Natural killer cell (primary cell): ENCODE data around the gene N4BP2. TPM values are rescaled to one million over a fixed set of nuclear protein-coding genes. Genes with fewer than 3 reads are reported as not detected.
A peak's percentile ranks its signal among the peaks of the same experiment; 100 is the strongest.
"Not testable (repeated sequence)": the region's sequence is repeated elsewhere in the genome, so short reads cannot be mapped to it uniquely, and the experiment has no call there.

Experiments
- ATAC-seq, 3 donors: fragments of 150-1000 bp in 2 of 3; fragments of 200-7000 bp in 1 of 3; cut with Tn5 transposase; 1 replicate in 1 of 3; 2 replicates in 2 of 3; pipeline ENCODE4 v1.10.0; 2021; ENCODE audit warnings: mild to moderate bottlenecking in 2 of 3, moderate library complexity in 2 of 3
- DNase-seq, 2 donors: peaks; one replicate each; pipeline versions ENCODE4 v3.0.0 to v3.0.0-alpha.2; 2013 to 2021; ENCODE audit warnings: mixed read lengths in 1 of 2
- H3K27ac ChIP-seq: one replicate; pipeline ENCODE4 v1.5.1; 2013; ENCODE audit warnings: mild to moderate bottlenecking, low read length
- H3K27me3 ChIP-seq: one replicate; pipeline ENCODE4 v1.6.1; 2013; ENCODE audit warnings: low read length; ENCODE audit not compliant: control insufficient read depth, insufficient read depth
- H3K36me3 ChIP-seq: one replicate; pipeline ENCODE4 v1.6.1; 2013; ENCODE audit warnings: low read length; ENCODE audit not compliant: control insufficient read depth, insufficient read depth
- H3K4me1 ChIP-seq: one replicate; pipeline ENCODE4 v1.6.1; 2013; ENCODE audit warnings: low read length; ENCODE audit not compliant: control insufficient read depth, insufficient read depth
- H3K4me3 ChIP-seq: one replicate; pipeline ENCODE4 v1.5.1; 2013; ENCODE audit warnings: low read length
- H3K9me3 ChIP-seq: one replicate; pipeline ENCODE4 v1.6.1; 2013; ENCODE audit warnings: low read length; ENCODE audit not compliant: control insufficient read depth, insufficient read depth
- H3K27ac Mint-ChIP-seq, 2 donors: one replicate each; pipeline ENCODE4 v1.8.0; 2022; ENCODE audit warnings: mild to moderate bottlenecking in 2 of 2, mixed read lengths in 2 of 2, moderate library complexity in 1 of 2
- H3K27me3 Mint-ChIP-seq, 2 donors: one replicate each; pipeline ENCODE4 v1.8.0; 2022; ENCODE audit warnings: low read depth in 2 of 2, mixed read lengths in 2 of 2
- H3K36me3 Mint-ChIP-seq: one replicate; pipeline ENCODE4 v1.8.0; 2022; ENCODE audit warnings: mixed read lengths
- H3K4me1 Mint-ChIP-seq, 2 donors: one replicate each; pipeline ENCODE4 v1.8.0; 2022; ENCODE audit warnings: mixed read lengths in 2 of 2
- H3K4me3 Mint-ChIP-seq: one replicate; pipeline ENCODE4 v1.8.0; 2022; ENCODE audit warnings: mild to moderate bottlenecking, moderate library complexity, mixed read lengths
- H3K9me3 Mint-ChIP-seq, 2 donors: one replicate each; pipeline ENCODE4 v1.8.0; 2022; ENCODE audit warnings: mixed read lengths in 2 of 2
- WGBS: methylation state at CpG from one replicate; pipeline ENCODE4 v1.1.7; 2013; ENCODE audit warnings: missing lambda C conversion rate; ENCODE audit not compliant: insufficient coverage; 5-methylcytosine and 5-hydroxymethylcytosine counted together
- intact Hi-C: fragments of 100-400 bp; cut with micrococcal nuclease; formaldehyde crosslinking; loops from one replicate; pipeline ENCODE4 v1.14.2; 2022
- total RNA-seq, 4 donors: library from RNA; stranded (reverse); fragments of 120-200 nt in 1 of 4; gene quantifications; one replicate each; pipeline versions ENCODE4 v1.2.3 to v1.2.4, GENCODE V29; 2013 to 2022
- TF ChIP-seq, protein P1 (sequence below): fragments of 200-600 bp; IDR thresholded peaks from one replicate; pipeline ENCODE4 v1.8.0; 2022; ENCODE audit warnings: antibody characterized with exemption

The N4BP2 gene
- total RNA-seq = 10 to 100 TPM; 16.4 to 22.4 (median 17.5) TPM
- 26.2 TPM for total RNA-seq (2013)

DNA sequence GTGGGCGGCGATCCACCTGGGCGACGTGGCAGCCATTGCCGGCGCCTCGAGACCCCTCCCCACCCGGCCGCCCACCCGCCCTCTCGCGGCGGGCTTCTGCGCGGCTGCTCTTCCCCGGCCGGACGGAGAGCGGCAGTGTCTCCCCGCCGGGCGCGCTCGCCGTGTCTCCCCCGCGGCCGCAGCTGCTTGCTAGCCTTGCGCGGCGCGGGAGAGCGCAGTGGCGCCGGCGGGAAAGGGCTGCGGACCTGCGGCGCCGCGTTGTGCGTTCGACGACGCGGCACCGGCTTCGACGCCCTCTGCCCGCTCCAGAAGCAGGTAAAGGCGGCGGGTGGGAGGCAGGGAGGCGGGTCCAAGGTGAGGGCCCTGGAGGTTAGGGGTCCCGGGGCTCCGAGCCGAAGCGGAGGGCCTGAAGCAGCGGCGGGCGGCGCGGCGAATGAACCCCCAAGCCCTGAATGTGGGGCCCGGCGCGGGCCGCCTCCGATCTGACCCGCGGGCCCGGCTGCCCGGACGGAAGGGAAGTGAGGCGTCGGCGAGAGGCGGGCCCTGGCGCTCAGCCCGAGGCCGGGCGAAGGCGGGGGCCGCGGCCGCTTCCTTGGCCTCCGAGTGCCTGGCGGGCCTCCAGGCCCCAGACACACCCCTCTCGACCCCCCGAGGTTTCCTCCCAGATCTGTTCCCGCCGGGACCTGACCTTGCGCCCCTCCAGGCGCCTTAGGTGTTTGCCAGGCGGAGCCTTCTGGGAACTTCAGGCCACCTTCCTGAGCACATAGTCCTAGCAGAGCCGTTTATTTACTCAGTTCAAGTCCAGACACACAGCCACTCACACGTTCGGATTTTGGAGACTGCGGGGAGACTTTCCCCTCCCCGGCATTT lies at the start of gene N4BP2:
Gene N4BP2, plus strand, starts transcription at position 135 of the 870 bp plus-strand sequence. CDS start 40,491 bp downstream, outside the sequence.
- under 1% methylated on average over 99 of the region's 99 CpGs for WGBS
- peak; percentile 65 to 81 (median 76) for ATAC-seq

DNA sequence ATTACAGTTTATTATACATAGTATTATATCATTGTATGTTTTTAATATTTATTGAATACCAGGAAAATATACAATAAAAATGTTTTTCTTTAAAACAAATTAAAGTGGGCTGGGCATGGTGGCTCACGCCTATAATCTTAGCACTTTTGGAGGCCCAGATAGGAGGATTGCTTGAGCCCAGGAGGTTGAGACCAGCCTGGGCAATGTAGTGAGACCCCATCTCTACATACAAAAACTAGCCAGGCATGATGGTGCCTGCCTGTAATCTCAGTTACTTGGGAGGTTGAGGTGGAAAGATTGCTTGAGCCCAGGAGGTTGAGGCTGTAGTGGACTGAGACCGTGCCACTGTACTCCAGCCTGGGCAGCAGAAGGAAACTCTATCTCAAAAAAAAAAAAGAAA lies 40.6 kb upstream of the N4BP2 start:
- Mint-ChIP-seq H3K27me3 (no peaks in the 10 kb centered on the region), H3K9me3 (no peaks in the 10 kb centered on the region), H3K4me3 (no peak overlapping the region), H3K27ac (no peak overlapping the region), H3K36me3 (no peaks in the 10 kb centered on the region), H3K4me1 (no peaks in the 10 kb centered on the region)
- H3K27me3 ChIP-seq = no peaks in the 10 kb centered on the region
- no peak overlapping the region for H3K4me3 ChIP-seq
- H3K27ac ChIP-seq = no peak overlapping the region
- H3K4me1 ChIP-seq = no peaks in the 10 kb centered on the region
- H3K9me3 ChIP-seq = no peaks in the 10 kb centered on the region
- ATAC-seq = no peak
- intact Hi-C loops = no loop called here
- TF ChIP-seq, protein P1, sequence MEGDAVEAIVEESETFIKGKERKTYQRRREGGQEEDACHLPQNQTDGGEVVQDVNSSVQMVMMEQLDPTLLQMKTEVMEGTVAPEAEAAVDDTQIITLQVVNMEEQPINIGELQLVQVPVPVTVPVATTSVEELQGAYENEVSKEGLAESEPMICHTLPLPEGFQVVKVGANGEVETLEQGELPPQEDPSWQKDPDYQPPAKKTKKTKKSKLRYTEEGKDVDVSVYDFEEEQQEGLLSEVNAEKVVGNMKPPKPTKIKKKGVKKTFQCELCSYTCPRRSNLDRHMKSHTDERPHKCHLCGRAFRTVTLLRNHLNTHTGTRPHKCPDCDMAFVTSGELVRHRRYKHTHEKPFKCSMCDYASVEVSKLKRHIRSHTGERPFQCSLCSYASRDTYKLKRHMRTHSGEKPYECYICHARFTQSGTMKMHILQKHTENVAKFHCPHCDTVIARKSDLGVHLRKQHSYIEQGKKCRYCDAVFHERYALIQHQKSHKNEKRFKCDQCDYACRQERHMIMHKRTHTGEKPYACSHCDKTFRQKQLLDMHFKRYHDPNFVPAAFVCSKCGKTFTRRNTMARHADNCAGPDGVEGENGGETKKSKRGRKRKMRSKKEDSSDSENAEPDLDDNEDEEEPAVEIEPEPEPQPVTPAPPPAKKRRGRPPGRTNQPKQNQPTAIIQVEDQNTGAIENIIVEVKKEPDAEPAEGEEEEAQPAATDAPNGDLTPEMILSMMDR = no peak
- DNase-seq = no peak
- H3K36me3 ChIP-seq = no peaks in the 10 kb centered on the region
- WGBS = 95% methylated on average over 2 of the region's 2 CpGs

More for the DNA sequence above, at the start of gene N4BP2:
- peaks cover 18% of the 10 kb centered on the region for H3K4me1 ChIP-seq
- H3K27ac ChIP-seq = peak within 1 kb of the TSS; percentile 91
- H3K4me3 ChIP-seq = peak within 1 kb of the TSS; percentile 65
- H3K4me3 Mint-ChIP-seq = peak within 1 kb of the TSS; percentile 95
- H3K4me1 Mint-ChIP-seq = peaks cover 26 to 39% of the 10 kb centered on the region in 2 donors
- H3K9me3 ChIP-seq = no peaks in the 10 kb centered on the region
- H3K36me3 ChIP-seq = no peaks in the 10 kb centered on the region
- no peaks in the 10 kb centered on the region for H3K9me3 Mint-ChIP-seq
- no peaks in the 10 kb centered on the region for H3K36me3 Mint-ChIP-seq
- peak within 1 kb of the TSS; percentile 91 to 95 for H3K27ac Mint-ChIP-seq
- intact Hi-C loops = loop anchor here (2.0 to 10.0 kb wide), 5 partner anchors 80 to 838 kb away; partner anchors contain the start of genes PDS5A, RHOH and UBE2K
- DNase-seq = peak; percentile 63 to 89
- TF ChIP-seq, protein P1 = peak; percentile 74
- H3K27me3 Mint-ChIP-seq = no peaks in the 10 kb centered on the region
- H3K27me3 ChIP-seq = no peaks in the 10 kb centered on the region

DNA sequence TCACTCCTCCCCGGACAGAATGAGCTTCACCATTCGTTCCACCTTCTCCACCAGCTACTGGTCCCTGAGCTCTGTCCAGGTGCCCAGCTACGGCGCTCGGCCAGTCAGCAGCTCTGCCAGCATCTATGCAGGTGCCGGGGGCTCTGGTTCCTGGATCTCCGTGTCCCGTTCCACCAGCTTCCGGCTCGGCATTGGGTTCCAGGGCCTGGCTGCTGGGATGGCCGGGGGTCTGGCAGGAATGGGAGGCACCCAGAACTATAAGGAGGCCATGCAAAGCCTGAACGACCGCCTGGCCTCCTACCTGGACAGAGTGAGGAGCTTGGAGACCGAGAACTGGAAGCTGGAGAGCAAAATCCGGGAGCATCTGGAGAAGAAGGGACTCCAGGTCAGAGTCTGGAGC lies 36.4 kb upstream of the N4BP2 start:
- H3K36me3 ChIP-seq = no peaks in the 10 kb centered on the region
- H3K27me3 Mint-ChIP-seq = no peaks in the 10 kb centered on the region
- H3K36me3 Mint-ChIP-seq = no peaks in the 10 kb centered on the region
- intact Hi-C loops = no loop called here
- WGBS = 89% methylated on average over 15 of the region's 15 CpGs
- H3K4me3 Mint-ChIP-seq = no peak overlapping the region
- no peaks in the 10 kb centered on the region for H3K9me3 Mint-ChIP-seq
- no peaks in the 10 kb centered on the region for H3K4me1 Mint-ChIP-seq
- ATAC-seq (no peak), DNase-seq (no peak)
- no peaks in the 10 kb centered on the region for H3K9me3 ChIP-seq
- no peak overlapping the region for H3K27ac Mint-ChIP-seq
- no peaks in the 10 kb centered on the region for H3K4me1 ChIP-seq
- no peak overlapping the region for H3K4me3 ChIP-seq
- TF ChIP-seq, protein P1 = no peak
- no peak overlapping the region for H3K27ac ChIP-seq
- H3K27me3 ChIP-seq = no peaks in the 10 kb centered on the region

DNA sequence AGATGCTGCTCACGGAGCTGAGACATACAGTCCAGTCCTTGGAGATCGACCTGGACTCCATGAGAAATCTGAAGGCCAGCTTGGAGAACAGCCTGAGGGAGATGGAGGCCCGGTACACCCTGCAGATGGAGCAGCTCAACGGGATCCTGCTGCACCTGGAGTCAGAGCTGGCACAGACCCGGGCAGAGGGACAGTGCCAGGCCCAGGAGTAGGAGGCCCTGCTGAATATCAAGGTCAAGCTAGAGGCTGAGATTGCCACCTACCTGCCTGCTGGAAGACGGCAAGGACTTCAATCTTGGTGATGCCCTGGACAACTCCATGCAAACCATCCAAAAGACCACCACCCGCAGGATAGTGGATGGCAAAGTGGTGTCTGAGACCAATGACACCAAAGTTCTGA lies 35.5 kb upstream of the N4BP2 start:
- H3K4me1 ChIP-seq, DNase-seq, H3K27ac Mint-ChIP-seq, H3K36me3 Mint-ChIP-seq, H3K27me3 Mint-ChIP-seq, H3K27me3 ChIP-seq, H3K9me3 ChIP-seq, H3K36me3 ChIP-seq, H3K9me3 Mint-ChIP-seq, H3K27ac ChIP-seq, ATAC-seq, H3K4me1 Mint-ChIP-seq, H3K4me3 Mint-ChIP-seq, H3K4me3 ChIP-seq, intact Hi-C loops: not testable (repeated sequence)
- 90% methylated on average over 7 of the region's 7 CpGs for WGBS

DNA sequence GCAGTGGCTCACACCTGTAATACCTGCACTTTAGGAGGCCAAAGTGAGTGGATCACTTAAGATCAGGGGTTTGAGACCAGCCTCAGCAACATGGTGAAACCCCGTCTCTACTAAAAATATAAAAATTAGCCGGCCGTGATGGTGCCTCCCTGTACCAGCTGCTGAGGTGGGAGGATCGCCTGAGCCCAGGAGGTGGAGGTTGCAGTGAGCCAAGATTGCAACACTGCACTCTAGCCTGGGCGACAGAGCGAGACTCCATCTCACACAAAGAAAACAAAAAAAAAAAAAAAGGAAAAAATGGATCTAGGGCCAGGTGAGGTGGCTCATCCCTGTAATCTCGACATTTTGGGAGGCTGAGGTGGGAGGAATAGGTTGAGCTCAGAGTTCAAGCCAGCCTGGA lies 32.6 kb upstream of the N4BP2 start:
- H3K4me1 ChIP-seq, ATAC-seq, H3K4me1 Mint-ChIP-seq, H3K36me3 ChIP-seq, H3K27me3 Mint-ChIP-seq, DNase-seq, H3K27me3 ChIP-seq, H3K4me3 Mint-ChIP-seq, H3K9me3 Mint-ChIP-seq, H3K27ac ChIP-seq, H3K4me3 ChIP-seq, H3K36me3 Mint-ChIP-seq, intact Hi-C loops, H3K27ac Mint-ChIP-seq, H3K9me3 ChIP-seq: not testable (repeated sequence)
- WGBS = 82% methylated on average over 5 of the region's 7 CpGs
